Measurements from ENCODE around the gene PPP1CA. TPM values are rescaled to one million over a fixed set of nuclear protein-coding genes. Genes with fewer than 3 reads are reported as not detected.

PPP1CA gene
- total and polyA plus RNA-seq, 4 donors, result 62.4 to 92.9 (median 75.9) TPM

GRCh38 chr11:67393437-67393836 is 8.2 kb downstream of the PPP1CA start:
- H3K27me3 ChIP-seq (ENCODE audit: control insufficient read depth in 4 of 4, insufficient read depth in 4 of 4, low read length in 3 of 4), result no peaks in the 10 kb centered on the region
- no peak overlapping the region for H3K9ac ChIP-seq (ENCODE audit: low read depth in 1 of 2, low read length in 2 of 2)
- peaks cover 12 to 25% (median 15%) of the 10 kb centered on the region in 4 donors for H3K36me3 ChIP-seq (ENCODE audit: control insufficient read depth in 4 of 4, insufficient read depth in 3 of 4, low read depth in 1 of 4, low read length in 3 of 4)
- no peak overlapping the region for H3K27ac ChIP-seq (ENCODE audit: low read depth in 1 of 2, low read length in 2 of 2)
- 95% methylated on average over 18 of the region's 18 CpGs for WGBS
- no peaks in the 10 kb centered on the region for H3K9me3 ChIP-seq (ENCODE audit: control insufficient read depth in 4 of 4, low read length in 3 of 4)
- peaks cover 0 to 26% (median 16%) of the 10 kb centered on the region in 4 donors for H3K4me1 ChIP-seq (ENCODE audit: control insufficient read depth in 4 of 4, insufficient read depth in 4 of 4, low read length in 3 of 4)
- TF ChIP-seq SP1 (IDR thresholded peaks at IDR 0.05) (no peak), HNF4A (conservative IDR thresholded peaks at IDR 0.05) (no peak)
- TF ChIP-seq, protein P1, sequence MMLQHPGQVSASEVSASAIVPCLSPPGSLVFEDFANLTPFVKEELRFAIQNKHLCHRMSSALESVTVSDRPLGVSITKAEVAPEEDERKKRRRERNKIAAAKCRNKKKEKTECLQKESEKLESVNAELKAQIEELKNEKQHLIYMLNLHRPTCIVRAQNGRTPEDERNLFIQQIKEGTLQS (IDR thresholded peaks at IDR 0.05), result no peak
- no peak for DNase-seq (ENCODE audit: low spot score)
- H3K4me3 ChIP-seq (ENCODE audit: low read depth in 1 of 3, low read length in 3 of 3), result no peak overlapping the region

DNA sequence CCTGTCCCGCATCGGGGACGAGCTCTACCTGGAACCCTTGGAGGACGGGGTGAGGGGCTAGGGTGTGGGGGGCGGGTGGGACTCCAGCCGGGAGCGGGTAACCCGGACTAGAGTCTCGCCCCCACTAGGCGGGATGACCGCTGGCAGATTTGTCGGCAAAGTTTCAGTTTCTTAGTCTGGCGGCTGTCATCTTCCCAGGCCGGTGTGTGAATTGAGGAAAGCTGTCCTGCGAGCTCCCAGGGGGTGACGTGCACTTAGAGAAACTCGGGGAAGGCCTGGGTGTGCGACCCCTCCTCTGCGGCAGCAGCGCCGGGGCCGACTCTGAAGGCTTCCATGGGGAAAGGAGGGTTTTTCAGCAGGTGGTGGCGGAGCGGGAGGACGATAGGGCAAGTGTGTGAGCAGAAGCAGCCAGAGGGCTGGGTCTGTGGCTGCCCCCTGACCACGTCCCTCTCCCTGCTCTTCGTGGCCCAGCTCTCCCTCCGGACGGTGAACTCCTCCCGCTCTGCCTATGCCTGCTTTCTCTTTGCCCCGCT is 9.4 kb downstream of the PPP1CA start:
- peaks cover 0 to 23% (median 16%) of the 10 kb centered on the region in 4 donors for H3K4me1 ChIP-seq (ENCODE audit: control insufficient read depth in 4 of 4, insufficient read depth in 4 of 4, low read length in 3 of 4)
- peaks cover under 1 to 13% (median 8%) of the 10 kb centered on the region in 4 donors for H3K36me3 ChIP-seq (ENCODE audit: control insufficient read depth in 4 of 4, insufficient read depth in 3 of 4, low read depth in 1 of 4, low read length in 3 of 4)
- no peak for TF ChIP-seq JUND (IDR thresholded peaks at IDR 0.05)
- TF ChIP-seq, protein P2, sequence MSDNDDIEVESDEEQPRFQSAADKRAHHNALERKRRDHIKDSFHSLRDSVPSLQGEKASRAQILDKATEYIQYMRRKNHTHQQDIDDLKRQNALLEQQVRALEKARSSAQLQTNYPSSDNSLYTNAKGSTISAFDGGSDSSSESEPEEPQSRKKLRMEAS (IDR thresholded peaks at IDR 0.05), result no peak
- TF ChIP-seq, protein P3, sequence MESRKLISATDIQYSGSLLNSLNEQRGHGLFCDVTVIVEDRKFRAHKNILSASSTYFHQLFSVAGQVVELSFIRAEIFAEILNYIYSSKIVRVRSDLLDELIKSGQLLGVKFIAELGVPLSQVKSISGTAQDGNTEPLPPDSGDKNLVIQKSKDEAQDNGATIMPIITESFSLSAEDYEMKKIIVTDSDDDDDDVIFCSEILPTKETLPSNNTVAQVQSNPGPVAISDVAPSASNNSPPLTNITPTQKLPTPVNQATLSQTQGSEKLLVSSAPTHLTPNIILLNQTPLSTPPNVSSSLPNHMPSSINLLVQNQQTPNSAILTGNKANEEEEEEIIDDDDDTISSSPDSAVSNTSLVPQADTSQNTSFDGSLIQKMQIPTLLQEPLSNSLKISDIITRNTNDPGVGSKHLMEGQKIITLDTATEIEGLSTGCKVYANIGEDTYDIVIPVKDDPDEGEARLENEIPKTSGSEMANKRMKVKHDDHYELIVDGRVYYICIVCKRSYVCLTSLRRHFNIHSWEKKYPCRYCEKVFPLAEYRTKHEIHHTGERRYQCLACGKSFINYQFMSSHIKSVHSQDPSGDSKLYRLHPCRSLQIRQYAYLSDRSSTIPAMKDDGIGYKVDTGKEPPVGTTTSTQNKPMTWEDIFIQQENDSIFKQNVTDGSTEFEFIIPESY (IDR thresholded peaks at IDR 0.05), result no peak
- TF ChIP-seq RXRA (IDR thresholded peaks at IDR 0.05), result no peak
- TF ChIP-seq FOXA2 (IDR thresholded peaks at IDR 0.05), result no peak
- WGBS, result 5% methylated on average over 31 of the region's 31 CpGs
- peak overlapping the region; percentile 52 to 63 for H3K27ac ChIP-seq (ENCODE audit: low read depth in 1 of 2, low read length in 2 of 2)
- DNase-seq (ENCODE audit: low spot score), result no peak
- H3K9ac ChIP-seq (ENCODE audit: low read depth in 1 of 2, low read length in 2 of 2), result peak overlapping the region; percentile 36 to 53
- H3K9me3 ChIP-seq (ENCODE audit: control insufficient read depth in 4 of 4, low read length in 3 of 4), result no peaks in the 10 kb centered on the region
- no peaks in the 10 kb centered on the region for H3K27me3 ChIP-seq (ENCODE audit: control insufficient read depth in 4 of 4, insufficient read depth in 4 of 4, low read length in 3 of 4)
- H3K4me3 ChIP-seq (ENCODE audit: low read depth in 1 of 3, low read length in 3 of 3), result peak overlapping the region; percentile 81 to 94 (median 85)

- TF ChIP-seq RAD21 (IDR thresholded peaks at IDR 0.05), result peak in 1 of 2 donors; percentile 29
- peak; percentile 32 for TF ChIP-seq YY1 (IDR thresholded peaks at IDR 0.05)
- TF ChIP-seq, protein P1 (IDR thresholded peaks at IDR 0.05), result no peak
- peak; percentile 64 for TF ChIP-seq SP1 (IDR thresholded peaks at IDR 0.05)
- peak in 1 of 2 donors; percentile 36 for TF ChIP-seq HNF4A (conservative IDR thresholded peaks at IDR 0.05)
- H3K27me3 ChIP-seq (ENCODE audit: control insufficient read depth in 4 of 4, insufficient read depth in 4 of 4, low read length in 3 of 4), result no peaks in the 10 kb centered on the region
- H3K9ac ChIP-seq (ENCODE audit: low read depth in 1 of 2, low read length in 2 of 2), result peak within 1 kb of the TSS; percentile 53 to 59
- H3K4me3 ChIP-seq (ENCODE audit: low read depth in 1 of 3, low read length in 3 of 3), result peak within 1 kb of the TSS; percentile 81 to 94 (median 85)
- H3K36me3 ChIP-seq (ENCODE audit: control insufficient read depth in 4 of 4, insufficient read depth in 3 of 4, low read depth in 1 of 4, low read length in 3 of 4), result peaks cover 0 to 11% (median 6%) of the 10 kb centered on the region in 4 donors
- WGBS, result under 1% methylated on average over 75 of the region's 75 CpGs
- H3K4me1 ChIP-seq (ENCODE audit: control insufficient read depth in 4 of 4, insufficient read depth in 4 of 4, low read length in 3 of 4), result peaks cover 0 to 22% (median 16%) of the 10 kb centered on the region in 4 donors
- H3K27ac ChIP-seq (ENCODE audit: low read depth in 1 of 2, low read length in 2 of 2), result peak within 1 kb of the TSS; percentile 57 to 63
- H3K9me3 ChIP-seq (ENCODE audit: control insufficient read depth in 4 of 4, low read length in 3 of 4), result no peaks in the 10 kb centered on the region
- DNase-seq (ENCODE audit: low spot score), result peak; percentile 96
These were observed 10.1 kb downstream of the PPP1CA start, which contains the start of gene RAD9A for GRCh38 chr11:67391304-67392182. Gene RAD9A (plus strand): TSS chr11:67391986. CDS start chr11:67392045, 59 bp downstream.

All from liver (tissue), 9 donors.